T-helper 2 cell treated with Interferon-gamma antibody and Interleukin-4, amounts not matched to agents 5 μg/mL and 100 μg/mL, for 36 hours (primary cell): ENCODE results near the gene CEP104.
"Not testable (repeated sequence)": the region's sequence is repeated elsewhere in the genome, so short reads cannot be mapped to it uniquely, and the experiment has no call there.

Experiments
- DNase-seq: peaks from one replicate; pipeline ENCODE4 v3.0.0; 2021; ENCODE audit warnings: low spot score
- H3K27ac Mint-ChIP-seq: one replicate; pipeline ENCODE4 v1.8.0; 2021; ENCODE audit warnings: mild to moderate bottlenecking, mixed read lengths
- H3K27me3 Mint-ChIP-seq: one replicate; pipeline ENCODE4 v1.8.0; 2021; ENCODE audit warnings: low read depth, mixed read lengths
- H3K36me3 Mint-ChIP-seq: one replicate; pipeline ENCODE4 v1.8.0; 2021; ENCODE audit warnings: low read depth, mixed read lengths
- H3K4me1 Mint-ChIP-seq: one replicate; pipeline ENCODE4 v1.8.0; 2021; ENCODE audit warnings: low read depth, mixed read lengths
- H3K4me3 Mint-ChIP-seq: one replicate; pipeline ENCODE4 v1.8.0; 2022; ENCODE audit warnings: mild to moderate bottlenecking, moderate library complexity, mixed read lengths
- H3K9me3 Mint-ChIP-seq: one replicate; pipeline ENCODE4 v1.8.0; 2021; ENCODE audit warnings: mixed read lengths

The CEP104 gene

GRCh38 chr1:3800795-3801194, 56.2 kb downstream of the CEP104 start:
- not testable (repeated sequence) for H3K36me3 Mint-ChIP-seq, H3K27ac Mint-ChIP-seq, H3K27me3 Mint-ChIP-seq, DNase-seq, H3K9me3 Mint-ChIP-seq, H3K4me3 Mint-ChIP-seq
- peaks cover 14% of the 10 kb centered on the region for H3K4me1 Mint-ChIP-seq

GRCh38 chr1:3799976-3800685, 56.9 kb downstream of the CEP104 start:
- no peak for DNase-seq
- Mint-ChIP-seq H3K4me1 (peaks cover 18% of the 10 kb centered on the region), H3K27me3 (peaks cover 10% of the 10 kb centered on the region), H3K4me3 (no peak overlapping the region), H3K36me3 (peaks cover 3% of the 10 kb centered on the region), H3K27ac (peak overlapping the region; percentile 47), H3K9me3 (no peaks in the 10 kb centered on the region)

DNA sequence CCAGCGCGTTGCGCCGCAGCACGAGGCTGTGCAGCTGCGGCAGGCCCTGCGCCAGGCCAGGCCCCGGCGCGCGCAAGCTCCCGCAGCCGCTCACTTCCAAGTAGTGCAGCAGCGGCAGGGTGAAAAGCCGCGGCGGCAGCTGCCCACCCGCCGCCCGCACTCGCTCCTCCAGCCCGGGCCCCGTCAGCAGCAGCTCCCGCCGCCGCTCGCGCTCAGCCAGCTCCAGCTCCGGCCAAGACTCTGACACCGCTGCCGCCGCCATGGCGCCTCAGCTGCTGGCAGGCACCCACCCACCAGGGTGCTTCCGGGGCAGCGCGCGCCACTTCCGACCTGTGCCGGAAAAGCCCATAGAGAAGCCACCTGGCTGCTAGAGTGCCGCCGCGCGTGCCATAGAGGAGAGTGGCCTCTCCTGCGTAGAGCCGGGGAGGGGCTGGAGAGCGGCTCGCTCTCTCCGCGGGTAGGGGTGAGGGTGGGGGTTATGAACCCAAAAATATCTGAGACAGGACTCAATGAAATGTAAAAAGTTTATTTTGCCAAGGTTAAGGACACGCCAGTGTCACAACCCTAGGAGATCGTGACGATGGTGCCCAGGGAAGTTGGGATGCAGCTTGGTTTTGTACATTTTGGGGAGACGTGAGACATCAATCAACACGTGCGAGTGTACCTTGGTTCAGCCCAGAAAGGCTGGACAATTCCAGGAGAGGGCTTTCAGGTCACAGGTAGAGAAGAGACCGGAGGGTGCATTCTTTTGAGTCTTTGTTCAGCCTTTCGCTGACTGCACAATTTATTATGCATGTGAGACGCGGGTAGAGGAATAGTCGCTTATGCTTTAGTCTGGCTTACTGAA, 60.6 kb downstream of the CEP104 start, which contains the start of gene LRRC47:
TSS of gene LRRC47 (minus strand) at position 284 of the 847 bp plus-strand sequence. CDS start at position 262, 22 bp downstream.
- Mint-ChIP-seq H3K36me3 (peaks cover 6% of the 10 kb centered on the region), H3K4me3 (peak within 1 kb of the TSS; percentile 92), H3K27ac (peak within 1 kb of the TSS; percentile 89), H3K9me3 (no peaks in the 10 kb centered on the region), H3K4me1 (peaks cover 26% of the 10 kb centered on the region), H3K27me3 (no peaks in the 10 kb centered on the region)
- peak; percentile 94 for DNase-seq

DNA sequence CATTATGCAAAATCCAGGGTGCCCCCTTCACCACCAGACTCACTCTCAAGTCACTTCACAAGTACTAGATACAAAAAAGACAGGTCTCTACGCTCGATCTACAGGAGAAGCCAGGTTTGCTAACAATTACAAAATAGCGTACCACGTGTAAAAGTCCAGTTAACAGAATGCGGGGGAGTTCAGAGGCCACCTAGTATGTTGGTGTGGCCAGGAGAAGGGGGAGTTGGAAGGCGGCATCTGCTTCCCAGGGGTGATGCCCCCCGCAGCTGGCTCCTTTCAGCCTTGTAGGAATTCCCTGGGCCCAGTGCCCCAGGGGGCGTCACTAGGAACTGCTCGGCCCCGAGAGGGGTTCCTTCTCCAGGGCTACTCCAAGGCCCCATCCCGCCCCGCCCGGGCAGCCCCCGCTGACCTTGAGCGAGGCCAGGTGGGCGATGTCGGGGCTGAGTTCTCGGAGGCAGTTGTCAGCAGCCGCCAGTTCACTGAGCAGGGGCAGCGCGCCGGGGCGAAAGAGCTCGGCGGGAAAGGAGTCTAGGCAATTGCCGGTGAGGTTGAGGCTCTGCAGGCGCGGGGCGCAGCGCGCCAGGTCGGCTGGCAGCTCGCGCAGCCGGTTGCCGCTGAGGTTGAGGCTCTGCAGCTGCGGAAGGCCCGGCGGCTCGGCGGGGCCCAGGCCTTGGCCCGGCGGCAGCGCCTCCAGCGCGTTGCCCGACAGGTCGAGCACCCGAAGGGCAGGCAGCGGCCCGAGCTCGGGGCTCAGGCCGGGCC, 61.4 kb downstream of the CEP104 start:
- H3K27ac Mint-ChIP-seq: peak overlapping the region; percentile 73
- peak overlapping the region; percentile 90 for H3K4me3 Mint-ChIP-seq
- no peaks in the 10 kb centered on the region for H3K9me3 Mint-ChIP-seq
- peaks cover 22% of the 10 kb centered on the region for H3K4me1 Mint-ChIP-seq
- H3K36me3 Mint-ChIP-seq: peaks cover 6% of the 10 kb centered on the region
- no peak for DNase-seq
- no peaks in the 10 kb centered on the region for H3K27me3 Mint-ChIP-seq

- H3K4me3 Mint-ChIP-seq: no peak overlapping the region
- no peak for DNase-seq
- H3K27ac Mint-ChIP-seq: no peak overlapping the region
- peaks cover 14% of the 10 kb centered on the region for H3K4me1 Mint-ChIP-seq
- no peaks in the 10 kb centered on the region for H3K27me3 Mint-ChIP-seq
- no peaks in the 10 kb centered on the region for H3K9me3 Mint-ChIP-seq
- H3K36me3 Mint-ChIP-seq: peaks cover 16% of the 10 kb centered on the region
These were observed 66.1 kb downstream of the CEP104 start for GRCh38 chr1:3790952-3791351.

- Mint-ChIP-seq H3K36me3 (peaks cover 18% of the 10 kb centered on the region), H3K9me3 (no peaks in the 10 kb centered on the region), H3K4me1 (peaks cover 14% of the 10 kb centered on the region)
These were observed 66.5 kb downstream of the CEP104 start for GRCh38 chr1:3790500-3790923.

GRCh38 chr1:3789421-3790300, 67.3 kb downstream of the CEP104 start:
- Mint-ChIP-seq H3K27me3 (no peaks in the 10 kb centered on the region), H3K4me1 (peaks cover 7% of the 10 kb centered on the region), H3K27ac (no peak overlapping the region), H3K4me3 (no peak overlapping the region), H3K9me3 (no peaks in the 10 kb centered on the region), H3K36me3 (peaks cover 23% of the 10 kb centered on the region)
- no peak for DNase-seq

More at GRCh38 chr1:3790500-3790923, 66.5 kb downstream of the CEP104 start:
- DNase-seq: no peak
- H3K27me3 Mint-ChIP-seq: no peaks in the 10 kb centered on the region
- no peak overlapping the region for H3K4me3 Mint-ChIP-seq
- H3K27ac Mint-ChIP-seq: no peak overlapping the region

DNA sequence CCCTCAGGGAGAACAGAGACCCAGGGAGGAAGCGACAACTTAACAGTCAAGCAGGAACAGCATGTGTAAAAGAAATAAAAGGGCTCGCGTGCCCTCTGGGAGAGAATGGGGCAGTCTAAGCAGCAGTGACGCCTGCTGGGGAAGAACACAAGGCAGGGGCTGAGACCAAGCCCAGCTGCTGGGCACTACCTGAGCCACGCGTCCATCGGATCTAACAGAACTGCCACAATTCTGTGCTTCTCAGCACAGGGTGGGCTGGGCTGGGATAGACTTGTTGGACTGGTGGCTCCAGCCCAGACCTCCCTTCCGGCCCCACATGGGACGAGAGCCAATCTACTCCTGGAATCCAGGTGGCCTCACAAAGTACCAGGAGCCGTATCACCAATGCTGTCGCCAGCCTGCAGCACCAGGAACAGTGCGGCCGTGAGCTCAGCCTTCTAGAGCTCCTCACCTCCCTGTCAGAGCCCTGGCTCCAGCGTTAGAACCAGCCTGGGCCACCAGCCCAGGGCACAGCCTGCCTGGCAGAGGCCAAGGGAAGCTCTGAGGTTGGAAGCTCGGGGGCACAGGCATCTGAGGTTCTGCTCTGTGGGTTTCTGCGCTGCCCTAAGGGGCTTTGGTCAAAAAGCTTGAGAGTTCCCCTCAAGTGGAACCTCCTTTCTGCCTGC, 68.1 kb downstream of the CEP104 start:
- H3K4me3 Mint-ChIP-seq: no peak overlapping the region
- DNase-seq: no peak
- no peaks in the 10 kb centered on the region for H3K27me3 Mint-ChIP-seq

DNA sequence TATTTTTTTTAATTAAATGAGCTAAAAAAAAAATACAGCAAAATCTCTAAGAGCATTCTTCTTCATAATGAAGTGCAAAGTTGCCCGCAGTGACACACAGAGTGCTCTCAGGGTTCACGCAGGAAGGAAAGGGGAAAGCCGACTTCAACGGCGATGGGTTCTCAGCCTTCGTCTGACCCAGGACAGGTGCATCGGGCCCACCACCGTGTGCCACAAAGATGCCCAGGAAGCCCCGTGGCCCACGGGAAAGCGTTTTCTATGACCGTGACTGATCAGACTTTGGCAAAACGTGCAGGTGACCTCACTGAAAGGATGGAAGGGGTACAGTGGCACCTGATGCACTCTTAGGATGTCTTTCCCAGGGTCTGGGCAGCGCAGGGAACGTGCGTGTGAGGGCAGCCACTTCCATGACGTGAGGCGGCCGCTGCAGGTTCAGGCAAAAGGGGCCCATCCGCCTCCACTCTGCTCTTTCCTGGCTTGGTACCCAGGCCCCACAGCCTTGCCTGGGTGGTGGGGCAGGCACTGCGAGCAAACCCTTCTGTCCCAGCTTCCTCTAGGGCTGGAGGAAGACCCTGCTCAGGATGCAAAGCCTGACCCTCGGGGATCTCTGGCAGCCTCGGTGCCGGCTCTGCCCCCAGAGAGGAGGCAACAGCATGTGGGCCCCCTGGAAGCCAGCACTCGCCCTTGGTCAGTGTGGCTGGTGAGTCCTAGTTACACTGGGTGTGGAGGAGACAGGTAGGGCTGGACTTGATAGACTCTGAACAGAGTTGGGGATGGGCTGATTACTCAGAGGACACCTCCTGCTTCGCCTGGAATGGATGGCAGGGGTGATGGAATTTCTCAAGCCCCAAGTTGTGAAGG, 69.0 kb downstream of the CEP104 start:
- Mint-ChIP-seq H3K9me3 (no peaks in the 10 kb centered on the region), H3K4me3 (no peak overlapping the region), H3K36me3 (peaks cover 33% of the 10 kb centered on the region), H3K4me1 (peaks cover 3% of the 10 kb centered on the region), H3K27ac (no peak overlapping the region), H3K27me3 (no peaks in the 10 kb centered on the region)
- DNase-seq: no peak

More for the DNA sequence above, 68.1 kb downstream of the CEP104 start:
- Mint-ChIP-seq H3K9me3 (no peaks in the 10 kb centered on the region), H3K27ac (no peak overlapping the region), H3K4me1 (peaks cover 7% of the 10 kb centered on the region), H3K36me3 (peaks cover 30% of the 10 kb centered on the region)

- H3K27ac Mint-ChIP-seq: no peak overlapping the region
These were observed 69.7 kb downstream of the CEP104 start for GRCh38 chr1:3787349-3787715.

GRCh38 chr1:3786468-3787348, 70.3 kb downstream of the CEP104 start:
- DNase-seq: no peak
- H3K27me3 Mint-ChIP-seq: no peaks in the 10 kb centered on the region
- no peaks in the 10 kb centered on the region for H3K4me1 Mint-ChIP-seq
- peaks cover 30% of the 10 kb centered on the region for H3K36me3 Mint-ChIP-seq
- no peaks in the 10 kb centered on the region for H3K9me3 Mint-ChIP-seq
- no peak overlapping the region for H3K4me3 Mint-ChIP-seq
- no peak overlapping the region for H3K27ac Mint-ChIP-seq

More at GRCh38 chr1:3787349-3787715, 69.7 kb downstream of the CEP104 start:
- Mint-ChIP-seq H3K9me3 (no peaks in the 10 kb centered on the region), H3K27me3 (no peaks in the 10 kb centered on the region), H3K36me3 (peaks cover 30% of the 10 kb centered on the region), H3K4me1 (no peaks in the 10 kb centered on the region), H3K4me3 (no peak overlapping the region)
- DNase-seq: peak; percentile 40
